Trophoblast cell (in vitro differentiated cells and primary cell): ENCODE results near the gene KCNE4.

ENCODE experiments used
- DNase-seq, 2 donors: peaks; one replicate each; pipeline ENCODE4 v3.0.0-alpha.2; 2016
- H2AFZ ChIP-seq: 2 replicates; pipeline ENCODE4 v1.6.1; 2013; ENCODE audit warnings: low read length, moderate library complexity, mild to moderate bottlenecking; ENCODE audit not compliant: insufficient read depth, poor library complexity
- H2AK5ac ChIP-seq: 2 replicates; pipeline ENCODE4 v1.6.1; 2013; ENCODE audit warnings: mild to moderate bottlenecking, low read length
- H2BK120ac ChIP-seq: 2 replicates; pipeline ENCODE4 v1.6.1; 2013; ENCODE audit warnings: low read length, mild to moderate bottlenecking, moderate library complexity; ENCODE audit not compliant: insufficient read depth, poor library complexity
- H2BK12ac ChIP-seq: 2 replicates; pipeline ENCODE4 v1.6.1; 2013; ENCODE audit warnings: mild to moderate bottlenecking, low read length, moderate library complexity
- H2BK5ac ChIP-seq: 2 replicates; pipeline ENCODE4 v1.6.1; 2013; ENCODE audit warnings: low read length, low read depth, moderate library complexity, mild to moderate bottlenecking; ENCODE audit not compliant: poor library complexity
- H3K14ac ChIP-seq: 2 replicates; pipeline ENCODE4 v1.6.1; 2013; ENCODE audit warnings: mild to moderate bottlenecking, low read length
- H3K18ac ChIP-seq: 2 replicates; pipeline ENCODE4 v1.6.1; 2013; ENCODE audit warnings: mild to moderate bottlenecking, low read length
- H3K23ac ChIP-seq: 2 replicates; pipeline ENCODE4 v1.6.1; 2013; ENCODE audit warnings: low read length
- H3K27ac ChIP-seq: 2 replicates; pipeline ENCODE4 v1.5.1; 2013; ENCODE audit warnings: low read depth, mild to moderate bottlenecking, inconsistent platforms, low read length, moderate library complexity
- H3K27me3 ChIP-seq: 2 replicates; pipeline ENCODE4 v1.6.1; 2013; ENCODE audit warnings: inconsistent platforms, mild to moderate bottlenecking, low read length, moderate library complexity; ENCODE audit not compliant: insufficient read depth
- H3K36me3 ChIP-seq, 2 experiments: 1 replicate in 1 of 2; 2 replicates in 1 of 2; pipeline ENCODE4 v1.6.1; 2013; ENCODE audit warnings: low read length in 2 of 2, mild to moderate bottlenecking in 2 of 2, moderate library complexity in 1 of 2; ENCODE audit not compliant: insufficient read depth in 2 of 2, control insufficient read depth in 1 of 2
- H3K4ac ChIP-seq: 2 replicates; pipeline ENCODE4 v1.6.1; 2013; ENCODE audit warnings: low read depth, mild to moderate bottlenecking, low read length, moderate library complexity
- H3K4me1 ChIP-seq, 2 experiments: 1 replicate in 1 of 2; 2 replicates in 1 of 2; pipeline ENCODE4 v1.6.1; 2013; ENCODE audit warnings: low read length in 2 of 2, mild to moderate bottlenecking in 2 of 2, moderate library complexity in 1 of 2; ENCODE audit not compliant: insufficient read depth in 2 of 2, control insufficient read depth in 1 of 2
- H3K4me2 ChIP-seq: 2 replicates; pipeline ENCODE4 v1.6.1; 2013; ENCODE audit warnings: inconsistent platforms, mild to moderate bottlenecking, low read length, moderate library complexity
- H3K4me3 ChIP-seq: 2 replicates; pipeline ENCODE4 v1.5.1; 2013; ENCODE audit warnings: mild to moderate bottlenecking, low read depth, low read length, inconsistent platforms
- H3K79me1 ChIP-seq: one replicate; pipeline ENCODE4 v1.6.1; 2013; ENCODE audit warnings: low read length
- H3K79me2 ChIP-seq: 2 replicates; pipeline ENCODE4 v1.6.1; 2013; ENCODE audit warnings: low read length, mild to moderate bottlenecking; ENCODE audit not compliant: control insufficient read depth, insufficient read depth, poor library complexity
- H3K9ac ChIP-seq: 2 replicates; pipeline ENCODE4 v1.6.1; 2013; ENCODE audit warnings: mild to moderate bottlenecking, low read length
- H3K9me3 ChIP-seq: 2 replicates; pipeline ENCODE4 v1.6.1; 2013; ENCODE audit warnings: low read depth, mild to moderate bottlenecking, control low read depth, inconsistent platforms, low read length; ENCODE audit not compliant: insufficient read depth
- H4K12ac ChIP-seq: 2 replicates; pipeline ENCODE4 v1.6.1; 2013; ENCODE audit warnings: low read depth, mild to moderate bottlenecking, low read length, moderate library complexity
- H4K8ac ChIP-seq: 2 replicates; pipeline ENCODE4 v1.6.1; 2013; ENCODE audit warnings: low read depth, mild to moderate bottlenecking, low read length, moderate library complexity
- H4K91ac ChIP-seq: one replicate; pipeline ENCODE4 v1.6.1; 2013; ENCODE audit warnings: low read depth, mild to moderate bottlenecking, low read length, moderate library complexity
- WGBS: extraction: QIAGEN DNeasy Blood & Tissue Kit; methylation state at CpG from one replicate; pipeline ENCODE4 v1.1.7; 2013; ENCODE audit warnings: missing lambda C conversion rate; ENCODE audit not compliant: insufficient read length, insufficient coverage; ENCODE audit errors: extremely low coverage; 5-methylcytosine and 5-hydroxymethylcytosine counted together

KCNE4 gene

DNA sequence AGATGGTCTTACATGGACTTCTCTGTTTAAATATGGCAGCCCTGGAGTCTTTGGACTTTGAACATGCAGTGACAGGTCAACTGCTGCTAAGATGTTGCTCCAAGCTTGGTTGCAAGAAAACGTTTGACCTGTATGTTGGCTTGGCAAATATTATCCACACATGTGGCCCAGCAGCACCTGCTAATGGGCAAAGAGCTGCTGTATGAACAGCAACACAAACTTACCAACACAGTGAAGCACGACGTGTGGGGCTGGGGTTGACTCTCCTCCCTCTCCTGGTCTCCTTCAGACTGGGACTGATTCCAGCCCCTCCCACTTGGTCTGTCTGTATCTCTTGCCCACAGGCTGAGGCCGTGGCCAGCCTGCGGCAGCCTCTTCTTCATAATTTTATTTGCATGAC lies 3.8 kb downstream of the KCNE4 start:
- Histone ChIP-seq H3K23ac (no peak overlapping the region), H2BK120ac (no peak overlapping the region), H3K27ac (no peak overlapping the region), H3K4me3 (no peak overlapping the region), H2BK5ac (no peak overlapping the region), H4K91ac (no peak overlapping the region), H3K9ac (no peak overlapping the region), H2AFZ (no peak overlapping the region), H4K8ac (no peak overlapping the region), H3K36me3 (no peaks in the 10 kb centered on the region), H3K18ac (no peak overlapping the region), H3K79me2 (no peaks in the 10 kb centered on the region), H2AK5ac (no peak overlapping the region), H4K12ac (no peak overlapping the region), H3K4me1 (peaks cover 4 to 12% of the 10 kb centered on the region in 2 experiments), H3K4me2 (no peak overlapping the region), H3K14ac (no peak overlapping the region), H3K9me3 (no peaks in the 10 kb centered on the region), H2BK12ac (no peak overlapping the region), H3K27me3 (no peaks in the 10 kb centered on the region), H3K4ac (no peak overlapping the region), H3K79me1 (peaks cover 12% of the 10 kb centered on the region)
- WGBS: no CpG with 5 or more reads among the region's 5 CpGs
- no peak for DNase-seq

DNA sequence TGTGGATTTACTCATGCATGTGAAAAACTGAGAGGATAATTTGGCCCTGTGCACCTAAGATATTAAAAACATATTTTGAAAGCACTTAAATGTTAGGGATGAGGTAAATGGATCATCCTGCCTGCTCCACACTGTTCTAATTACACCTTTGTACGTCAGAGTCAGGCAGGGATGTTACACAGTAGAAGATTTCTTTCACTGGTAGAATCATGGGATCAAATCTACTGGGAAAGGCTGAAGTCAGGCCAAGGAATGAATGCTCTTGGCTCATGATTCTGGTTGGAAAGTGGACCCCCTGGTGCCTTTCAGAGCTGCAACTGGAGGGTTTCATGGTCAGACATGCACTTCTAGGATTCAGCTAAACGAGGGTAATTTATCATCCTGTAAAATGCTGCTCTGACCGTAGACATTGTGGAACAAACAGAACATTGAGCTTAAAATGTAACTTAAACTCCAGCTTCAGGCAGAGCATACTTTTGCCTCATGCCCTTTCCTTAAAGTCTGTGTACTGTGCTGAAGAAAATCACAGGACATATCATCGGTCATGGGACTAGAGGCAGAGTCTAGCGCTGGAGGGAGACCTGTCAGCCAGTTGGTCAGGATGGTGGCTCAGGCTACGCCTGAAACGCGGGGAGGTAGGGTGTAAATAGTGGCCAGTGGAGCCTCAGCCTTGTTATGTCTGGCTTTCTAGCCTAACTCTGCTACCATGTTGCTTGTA lies 4.9 kb downstream of the KCNE4 start:
- Histone ChIP-seq H3K79me1 (peaks cover 13% of the 10 kb centered on the region), H3K4me2 (no peak overlapping the region), H3K14ac (peak overlapping the region; percentile 70), H2AK5ac (peak overlapping the region; percentile 92), H2AFZ (peak overlapping the region; percentile 66), H3K9me3 (no peaks in the 10 kb centered on the region), H2BK12ac (peak overlapping the region; percentile 72), H3K27me3 (no peaks in the 10 kb centered on the region), H3K27ac (no peak overlapping the region), H4K8ac (no peak overlapping the region), H3K9ac (no peak overlapping the region), H3K4ac (no peak overlapping the region), H3K36me3 (no peaks in the 10 kb centered on the region), H3K4me1 (peaks cover 4 to 12% of the 10 kb centered on the region in 2 experiments), H4K91ac (peak overlapping the region; percentile 50), H2BK120ac (peak overlapping the region; percentile 50), H3K4me3 (no peak overlapping the region), H4K12ac (no peak overlapping the region), H3K23ac (no peak overlapping the region), H2BK5ac (peak overlapping the region; percentile 68), H3K18ac (peak overlapping the region; percentile 61), H3K79me2 (no peaks in the 10 kb centered on the region)
- DNase-seq: no peak
- WGBS: no CpG with 5 or more reads among the region's 8 CpGs

DNA sequence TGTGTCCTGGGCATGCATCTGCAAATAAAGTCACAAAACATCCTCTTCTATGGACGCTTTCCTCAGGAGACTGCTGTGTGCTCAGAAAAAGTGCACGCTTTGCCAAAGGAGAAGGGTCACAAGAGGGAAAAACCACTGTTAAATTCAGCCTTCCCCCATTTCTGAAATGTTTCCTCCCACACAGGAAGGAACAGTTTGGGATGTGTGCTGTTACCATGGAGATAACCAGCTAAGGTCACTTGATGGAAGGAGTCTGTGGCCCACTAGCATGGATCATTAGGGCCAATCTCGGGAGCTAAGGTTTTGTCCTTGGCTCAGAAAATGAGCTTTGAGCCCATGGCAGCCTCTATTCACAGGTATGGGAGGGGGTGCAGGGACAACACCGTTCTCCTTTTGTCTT lies 5.6 kb downstream of the KCNE4 start:
- Histone ChIP-seq H3K9me3 (no peaks in the 10 kb centered on the region), H3K79me2 (no peaks in the 10 kb centered on the region), H3K4me2 (no peak overlapping the region), H3K4me3 (no peak overlapping the region), H2BK12ac (no peak overlapping the region), H4K12ac (no peak overlapping the region), H4K91ac (no peak overlapping the region), H3K36me3 (no peaks in the 10 kb centered on the region), H3K4me1 (peaks cover 4 to 12% of the 10 kb centered on the region in 2 experiments), H3K23ac (no peak overlapping the region), H3K27me3 (no peaks in the 10 kb centered on the region), H2BK5ac (no peak overlapping the region), H4K8ac (no peak overlapping the region), H3K27ac (no peak overlapping the region), H2BK120ac (peak overlapping the region; percentile 50), H3K4ac (no peak overlapping the region), H3K14ac (no peak overlapping the region), H3K18ac (no peak overlapping the region), H2AK5ac (no peak overlapping the region), H2AFZ (no peak overlapping the region), H3K79me1 (peaks cover 11% of the 10 kb centered on the region), H3K9ac (no peak overlapping the region)
- WGBS: no CpG with 5 or more reads among the region's 4 CpGs
- no peak for DNase-seq

DNA sequence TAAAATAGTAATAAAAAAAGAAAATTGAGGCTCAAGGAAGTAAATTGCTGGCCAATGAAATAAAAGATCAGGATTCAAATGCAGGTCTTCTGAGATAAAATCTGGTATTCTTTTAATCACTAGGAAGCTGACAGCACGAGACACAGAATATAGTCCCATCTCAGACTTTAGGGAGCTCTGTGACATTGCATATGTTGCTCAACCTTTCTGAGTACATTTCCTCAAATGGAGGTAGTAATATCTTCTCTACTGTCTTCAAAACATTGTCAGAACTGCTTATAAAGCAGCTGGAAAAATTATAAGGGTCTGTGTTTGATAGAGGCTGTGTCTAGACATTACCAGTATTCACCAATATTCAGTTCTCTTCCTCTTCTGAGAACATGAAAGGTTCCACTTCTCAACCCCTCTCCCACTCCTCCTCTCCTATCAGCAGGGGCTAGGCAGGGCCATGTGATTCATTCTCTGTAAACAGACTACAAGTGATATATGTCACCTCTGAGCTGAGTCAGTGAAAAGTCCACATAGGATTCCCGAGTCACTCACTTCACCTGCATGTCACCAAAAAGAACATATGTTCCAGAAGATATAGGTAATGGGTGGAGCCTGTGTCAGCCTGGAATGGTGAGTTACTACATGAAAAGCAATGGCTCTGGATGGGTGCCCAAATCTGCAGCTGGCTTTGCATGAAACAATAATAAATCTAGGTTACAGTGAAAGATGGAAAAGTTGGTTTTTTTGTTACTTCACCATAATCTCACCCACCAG lies 7.1 kb downstream of the KCNE4 start:
- H3K9ac ChIP-seq: no peak overlapping the region
- H3K4me2 ChIP-seq: no peak overlapping the region
- no peak overlapping the region for H2BK5ac ChIP-seq
- DNase-seq: no peak
- H3K4ac ChIP-seq: no peak overlapping the region
- no peak overlapping the region for H2AFZ ChIP-seq
- peaks cover 1 to 8% of the 10 kb centered on the region in 2 experiments for H3K4me1 ChIP-seq
- H4K91ac ChIP-seq: no peak overlapping the region
- H2BK120ac ChIP-seq: no peak overlapping the region
- H3K36me3 ChIP-seq: no peaks in the 10 kb centered on the region
- WGBS: no CpG with 5 or more reads among the region's 2 CpGs
- no peak overlapping the region for H4K8ac ChIP-seq
- H3K4me3 ChIP-seq: no peak overlapping the region
- H2BK12ac ChIP-seq: no peak overlapping the region
- no peaks in the 10 kb centered on the region for H3K27me3 ChIP-seq
- H3K14ac ChIP-seq: no peak overlapping the region
- H3K9me3 ChIP-seq: no peaks in the 10 kb centered on the region
- peaks cover 8% of the 10 kb centered on the region for H3K79me1 ChIP-seq
- H4K12ac ChIP-seq: no peak overlapping the region
- H3K18ac ChIP-seq: no peak overlapping the region
- H3K23ac ChIP-seq: no peak overlapping the region
- H3K79me2 ChIP-seq: no peaks in the 10 kb centered on the region
- H3K27ac ChIP-seq: no peak overlapping the region
- no peak overlapping the region for H2AK5ac ChIP-seq
